Chondrocyte (in vitro differentiated cells): ENCODE measurements around the gene SHH. TPM values are rescaled to one million over a fixed set of nuclear protein-coding genes. Genes with fewer than 3 reads are reported as not detected.

Experiments used
- DNase-seq: peaks from one replicate; pipeline ENCODE4 v3.0.0; 2021; ENCODE audit warnings: mixed read lengths, low spot score
- H3K27ac Mint-ChIP-seq: one replicate; pipeline ENCODE4 v1.8.0; 2021; ENCODE audit warnings: mild to moderate bottlenecking, moderate library complexity, mixed read lengths; ENCODE audit not compliant: unreplicated experiment
- H3K27me3 Mint-ChIP-seq: 2 replicates; pipeline ENCODE4 v1.8.0; 2021; ENCODE audit warnings: low read depth, mixed read lengths
- H3K36me3 Mint-ChIP-seq: 2 replicates; pipeline ENCODE4 v1.8.0; 2021; ENCODE audit warnings: low read depth, mixed read lengths
- H3K4me1 Mint-ChIP-seq: 2 replicates; pipeline ENCODE4 v1.8.0; 2021; ENCODE audit warnings: low read depth, mild to moderate bottlenecking, mixed read lengths
- H3K4me3 Mint-ChIP-seq: one replicate; pipeline ENCODE4 v1.8.0; 2021; ENCODE audit warnings: mild to moderate bottlenecking, moderate library complexity, mixed read lengths; ENCODE audit not compliant: unreplicated experiment
- H3K9me3 Mint-ChIP-seq: 2 replicates; pipeline ENCODE4 v1.8.0; 2021; ENCODE audit warnings: low read depth, mixed read lengths
- CTCF ChIP-seq: fragments of 200-600 bp; sonication (generic); IDR thresholded peaks from 2 replicates; pipeline ENCODE4 v1.5.0; 2021; ENCODE audit warnings: antibody characterized with exemption, mild to moderate bottlenecking, moderate library complexity
- total RNA-seq: library from RNA; stranded (reverse); gene quantifications from 3 replicates; pipeline ENCODE4 v1.2.1, GENCODE V29; 2021

SHH gene
- total RNA-seq, 1 donor from 2014 or later, result not detected

- peak overlapping the region; percentile 12 for H3K27ac Mint-ChIP-seq
- H3K4me1 Mint-ChIP-seq, result peaks cover 46% of the 10 kb centered on the region
- H3K9me3 Mint-ChIP-seq, result peaks cover 3% of the 10 kb centered on the region
- H3K4me3 Mint-ChIP-seq, result no peak overlapping the region
- peaks cover 7% of the 10 kb centered on the region for H3K36me3 Mint-ChIP-seq
- no peaks in the 10 kb centered on the region for H3K27me3 Mint-ChIP-seq
- TF ChIP-seq CTCF, result no peak
- no peak for DNase-seq
Measured at GRCh38 chr7:155759740-155760430, 52.4 kb downstream of the SHH start.

- TF ChIP-seq CTCF, result no peak
- Mint-ChIP-seq H3K9me3 (peaks cover 3% of the 10 kb centered on the region), H3K27ac (no peak overlapping the region), H3K4me3 (no peak overlapping the region), H3K27me3 (no peaks in the 10 kb centered on the region), H3K36me3 (peaks cover 7% of the 10 kb centered on the region), H3K4me1 (peaks cover 31% of the 10 kb centered on the region)
- DNase-seq, result no peak
Measured at GRCh38 chr7:155758348-155758747, 53.9 kb downstream of the SHH start.

- Mint-ChIP-seq H3K9me3 (peaks cover 3% of the 10 kb centered on the region), H3K27me3 (no peaks in the 10 kb centered on the region), H3K4me1 (peaks cover 11% of the 10 kb centered on the region), H3K27ac (no peak overlapping the region), H3K4me3 (no peak overlapping the region), H3K36me3 (peaks cover 7% of the 10 kb centered on the region)
- TF ChIP-seq CTCF, result no peak
- DNase-seq, result no peak
Measured at GRCh38 chr7:155756322-155756721, 55.9 kb downstream of the SHH start.

- Mint-ChIP-seq H3K36me3 (peaks cover 6% of the 10 kb centered on the region), H3K27me3 (no peaks in the 10 kb centered on the region), H3K27ac (no peak overlapping the region), H3K4me3 (no peak overlapping the region), H3K9me3 (peaks cover 3% of the 10 kb centered on the region), H3K4me1 (peaks cover 7% of the 10 kb centered on the region)
- no peak for DNase-seq
- no peak for TF ChIP-seq CTCF
Measured at GRCh38 chr7:155755026-155755425, 57.2 kb downstream of the SHH start.

GRCh38 chr7:155754165-155754564 lies 58.1 kb downstream of the SHH start:
- H3K36me3 Mint-ChIP-seq, result peaks cover 4% of the 10 kb centered on the region
- H3K4me3 Mint-ChIP-seq, result no peak overlapping the region
- H3K27me3 Mint-ChIP-seq, result no peaks in the 10 kb centered on the region
- DNase-seq, result no peak
- peaks cover 7% of the 10 kb centered on the region for H3K4me1 Mint-ChIP-seq
- peaks cover 3% of the 10 kb centered on the region for H3K9me3 Mint-ChIP-seq
- no peak for TF ChIP-seq CTCF
- H3K27ac Mint-ChIP-seq, result no peak overlapping the region
